Femur (tissue), 1 donor: ENCODE results near the gene JADE1.

Experiments used
- DNase-seq: peaks from one replicate; pipeline ENCODE4 v3.0.0-alpha.2; 2017

JADE1 gene

GRCh38 chr4:128879283-128879682 is 69.8 kb downstream of the JADE1 start:
- no peak for DNase-seq

- DNase-seq, result no peak
These were observed 70.5 kb downstream of the JADE1 start for GRCh38 chr4:128879971-128880370.

DNA sequence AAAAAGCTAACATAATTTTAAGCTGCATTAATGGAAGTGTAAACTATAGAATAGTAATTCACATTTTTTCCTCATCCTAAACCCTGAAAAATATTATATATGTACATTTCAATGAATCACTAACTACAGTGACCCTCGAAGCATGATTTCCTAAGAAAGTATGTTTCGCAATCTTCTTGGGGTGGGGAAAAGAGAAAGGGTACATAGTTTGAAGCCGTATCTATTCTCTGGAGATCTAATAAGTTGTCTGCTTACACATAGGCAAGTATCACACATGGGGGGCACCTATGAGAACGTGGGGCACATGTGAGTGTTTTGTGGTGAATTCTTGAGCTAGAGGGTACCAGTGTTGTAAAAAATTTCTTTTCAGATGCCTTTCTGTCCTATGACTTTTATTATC is 71.2 kb downstream of the JADE1 start:
- no peak for DNase-seq

DNA sequence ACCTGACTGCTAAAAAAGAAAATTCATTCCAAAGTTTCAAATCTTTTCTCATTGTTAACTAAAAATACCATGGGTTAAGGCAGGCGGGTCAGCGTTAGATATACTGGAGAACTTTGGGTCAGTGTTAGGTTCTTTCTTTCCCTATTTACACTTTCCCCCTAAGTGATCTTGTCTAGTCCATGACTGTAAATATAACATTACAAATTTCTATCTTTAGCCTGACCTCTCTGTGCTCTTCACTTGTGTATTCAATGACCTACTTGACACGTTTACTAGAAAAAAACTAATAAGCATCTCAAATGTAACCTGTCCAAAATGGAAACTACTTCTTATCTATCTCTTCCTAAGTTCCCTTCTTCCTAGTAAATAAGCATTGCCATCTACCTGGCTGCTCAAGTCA is 95.3 kb downstream of the JADE1 start:
- no peak for DNase-seq

DNA sequence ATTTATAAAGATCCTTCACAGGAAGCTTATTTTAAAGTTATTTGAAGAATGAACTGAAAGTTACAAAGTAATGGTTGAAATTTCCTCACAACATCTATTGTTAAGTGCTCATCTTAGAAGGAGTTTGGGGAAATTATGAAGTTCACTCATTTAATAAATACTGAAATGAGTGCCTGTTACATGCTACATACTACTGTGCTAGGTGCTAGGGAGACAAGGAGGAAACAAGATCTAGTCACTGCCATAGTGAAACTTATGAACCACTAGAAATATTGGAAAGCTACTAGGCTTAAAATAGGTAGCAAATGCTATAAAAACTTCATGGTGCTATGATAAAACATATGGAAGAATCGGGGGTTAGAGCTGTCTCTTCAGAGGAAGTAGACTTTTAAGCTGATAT is 97.1 kb downstream of the JADE1 start:
- DNase-seq, result no peak

DNA sequence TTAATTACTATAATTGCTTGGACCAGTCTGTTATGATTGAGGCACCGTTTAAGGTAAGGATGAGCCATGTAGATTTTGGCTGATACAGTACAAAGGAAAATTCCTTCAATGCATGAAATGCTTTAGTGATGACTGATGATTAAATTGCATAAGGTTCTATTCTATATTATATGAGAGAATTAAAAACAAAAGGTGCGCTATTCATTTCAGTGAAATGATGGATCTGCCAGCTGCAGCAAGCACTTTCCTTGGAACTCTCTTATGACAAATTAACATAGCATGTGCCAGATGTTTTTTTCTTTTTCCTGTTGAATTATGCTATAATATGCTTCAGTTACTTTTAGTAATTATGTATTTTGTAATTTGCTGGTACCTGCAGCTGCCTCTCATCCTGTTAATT is 98.5 kb downstream of the JADE1 start:
- no peak for DNase-seq

- no peak for DNase-seq
These were observed 99.2 kb downstream of the JADE1 start for GRCh38 chr4:128908735-128909134.

DNA sequence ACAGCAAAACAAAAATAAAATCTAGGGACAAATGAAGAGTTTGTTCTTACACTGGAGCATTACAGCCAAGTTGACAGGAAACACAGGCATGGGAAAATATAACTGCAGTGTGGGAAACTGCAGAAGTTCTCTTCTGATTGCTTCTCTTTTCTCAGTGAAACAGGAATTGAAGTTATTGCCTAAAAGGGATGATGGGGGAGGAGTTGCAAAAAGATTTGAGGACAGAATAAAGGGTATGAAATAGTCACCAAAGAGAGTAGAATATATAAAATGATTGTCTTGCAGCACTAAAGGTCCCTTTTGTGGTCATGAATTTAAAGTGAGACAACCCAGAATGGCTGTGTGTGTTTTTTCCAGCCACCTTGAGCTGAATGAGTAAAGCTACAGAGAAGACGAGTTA is 103.7 kb downstream of the JADE1 start:
- DNase-seq, result no peak

DNA sequence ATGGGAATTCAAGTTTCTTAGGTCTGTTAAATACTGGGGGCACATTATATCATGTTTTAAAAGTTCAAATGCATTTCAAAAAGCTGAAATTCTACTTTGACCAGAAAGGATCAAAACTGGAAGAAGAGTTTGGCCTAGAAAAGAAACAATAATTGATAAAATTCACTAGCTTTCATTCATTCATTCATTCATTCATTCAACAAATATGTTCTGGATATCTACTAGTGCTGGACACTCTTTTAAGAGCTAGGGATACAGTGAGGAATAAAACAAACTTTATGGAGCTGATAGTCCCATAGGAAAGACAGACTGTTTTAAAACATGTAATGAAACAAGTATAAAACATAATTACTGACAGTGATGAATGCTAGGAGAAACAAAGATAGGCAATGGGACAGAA is 106.0 kb downstream of the JADE1 start:
- DNase-seq, result no peak

- DNase-seq, result peak; percentile 48
These were observed 107.3 kb downstream of the JADE1 start for GRCh38 chr4:128916832-128917231.

DNA sequence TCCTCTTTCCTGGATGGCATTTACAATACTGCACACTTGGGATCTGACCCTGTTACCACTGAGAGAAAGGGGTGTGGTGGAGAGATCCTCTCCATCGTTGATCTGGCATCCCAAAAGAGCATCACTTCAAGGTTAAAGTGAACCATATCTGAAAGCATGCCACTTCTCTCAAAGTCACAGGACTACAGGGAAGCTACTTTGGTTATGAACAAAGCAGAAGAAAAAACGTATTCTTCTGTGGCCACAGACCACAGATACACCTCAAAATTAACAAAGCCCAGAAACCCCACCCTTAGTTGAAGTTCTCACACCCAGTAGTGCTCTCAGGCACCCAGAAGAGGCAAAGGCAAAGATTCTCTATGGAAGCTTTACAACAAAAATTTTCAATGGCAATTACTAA is 108.3 kb downstream of the JADE1 start:
- DNase-seq, result no peak

DNA sequence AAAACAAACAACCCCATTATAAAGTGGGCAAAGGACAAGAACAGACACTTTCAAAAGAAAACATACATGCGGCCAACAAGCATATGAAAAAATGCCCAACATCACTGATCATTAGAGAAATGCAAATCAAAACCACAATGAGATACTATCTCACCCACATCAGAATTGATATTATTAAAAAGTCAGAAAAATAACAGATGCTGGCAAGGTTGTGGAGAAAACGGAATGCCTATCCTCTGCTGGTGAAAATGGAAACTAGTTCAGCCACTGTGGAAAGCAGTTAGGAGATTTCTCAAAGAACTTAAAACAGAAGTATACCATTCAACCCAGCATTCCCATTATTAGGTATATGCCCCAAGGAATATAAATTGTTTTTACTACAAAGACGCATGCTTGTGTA is 112.5 kb downstream of the JADE1 start:
- DNase-seq, result no peak
